GM19043 (cell line): Measurements from ENCODE around the gene ZNF329.
"Not testable (repeated sequence)": the region's sequence is repeated elsewhere in the genome, so short reads cannot be mapped to it uniquely, and the experiment has no call there.

ENCODE experiments used
- ATAC-seq: cut with Tn5 transposase; IDR thresholded peaks from one replicate; pipeline ENCODE4 v1.9.1; 2021; ENCODE audit warnings: low read depth; ENCODE audit not compliant: unreplicated experiment

Gene ZNF329

DNA sequence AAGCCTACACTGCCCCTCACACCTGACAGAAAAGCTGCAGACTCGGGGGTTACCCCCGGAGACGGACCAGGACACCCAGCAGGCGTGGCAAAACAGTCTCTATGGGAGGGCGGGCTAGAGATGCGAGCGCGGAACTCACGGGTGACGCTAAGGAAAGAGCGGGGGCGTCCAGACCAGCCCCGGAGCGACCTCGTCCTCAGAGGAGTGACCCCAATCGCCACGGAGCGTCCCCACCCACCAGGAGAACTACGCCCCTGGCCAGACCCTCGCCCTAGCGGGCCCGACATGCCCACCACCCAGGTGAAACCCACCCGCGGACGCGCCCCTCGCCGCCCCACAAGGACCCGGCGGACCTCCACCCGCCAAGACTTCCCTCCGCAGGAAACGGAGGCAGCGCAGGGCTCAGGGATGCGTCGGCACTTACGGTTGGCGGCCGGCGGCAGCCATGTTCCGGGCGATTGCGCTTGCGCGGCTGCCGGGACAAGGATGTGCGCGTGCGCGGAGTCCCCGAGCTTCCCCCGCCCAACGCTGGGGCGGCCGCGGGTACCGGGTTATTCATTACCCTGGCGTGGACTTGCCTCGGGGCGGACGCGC is at the start of gene ZNF329:
TSS of gene ZNF329 (minus strand) at position 462 of the 594 bp plus-strand sequence. CDS start 21,286 bp downstream, outside the sequence.
- ATAC-seq = no peak

DNA sequence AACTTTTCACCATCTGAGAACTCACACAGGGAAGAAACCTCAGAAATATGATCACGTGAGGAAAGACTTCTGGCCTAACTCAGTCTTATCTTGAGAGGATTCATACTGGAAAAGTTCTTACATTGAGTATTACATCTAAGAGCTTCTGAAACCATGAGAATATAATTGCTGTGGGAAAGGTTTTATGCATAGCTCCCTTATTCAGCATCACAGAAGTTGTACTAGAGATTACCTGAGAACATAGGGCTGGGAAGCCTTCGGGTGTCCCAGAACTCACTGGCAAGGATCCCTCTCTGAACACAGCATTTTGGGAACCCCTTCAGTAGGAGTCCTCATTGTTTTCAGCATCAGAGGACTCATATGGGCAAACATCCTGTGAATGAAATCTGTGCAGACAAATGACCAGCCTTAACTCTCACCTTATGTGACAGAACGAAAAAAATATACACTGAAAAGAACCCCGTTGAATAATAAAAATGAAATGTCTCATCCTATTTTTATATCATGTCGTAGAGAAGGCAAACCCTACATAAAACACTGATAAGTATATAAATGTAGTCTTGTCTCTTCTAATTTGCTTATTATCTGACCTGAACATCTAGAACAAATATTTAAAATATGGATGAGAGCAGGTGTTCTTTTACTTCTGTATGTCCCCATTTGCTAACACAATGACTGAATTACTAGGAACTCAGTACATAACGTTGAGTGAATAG is 46.5 kb upstream of the ZNF329 start:
- ATAC-seq = no peak

- ATAC-seq = no peak
Observed at GRCh38 chr19:58183817-58184215, 33.2 kb upstream of the ZNF329 start.

DNA sequence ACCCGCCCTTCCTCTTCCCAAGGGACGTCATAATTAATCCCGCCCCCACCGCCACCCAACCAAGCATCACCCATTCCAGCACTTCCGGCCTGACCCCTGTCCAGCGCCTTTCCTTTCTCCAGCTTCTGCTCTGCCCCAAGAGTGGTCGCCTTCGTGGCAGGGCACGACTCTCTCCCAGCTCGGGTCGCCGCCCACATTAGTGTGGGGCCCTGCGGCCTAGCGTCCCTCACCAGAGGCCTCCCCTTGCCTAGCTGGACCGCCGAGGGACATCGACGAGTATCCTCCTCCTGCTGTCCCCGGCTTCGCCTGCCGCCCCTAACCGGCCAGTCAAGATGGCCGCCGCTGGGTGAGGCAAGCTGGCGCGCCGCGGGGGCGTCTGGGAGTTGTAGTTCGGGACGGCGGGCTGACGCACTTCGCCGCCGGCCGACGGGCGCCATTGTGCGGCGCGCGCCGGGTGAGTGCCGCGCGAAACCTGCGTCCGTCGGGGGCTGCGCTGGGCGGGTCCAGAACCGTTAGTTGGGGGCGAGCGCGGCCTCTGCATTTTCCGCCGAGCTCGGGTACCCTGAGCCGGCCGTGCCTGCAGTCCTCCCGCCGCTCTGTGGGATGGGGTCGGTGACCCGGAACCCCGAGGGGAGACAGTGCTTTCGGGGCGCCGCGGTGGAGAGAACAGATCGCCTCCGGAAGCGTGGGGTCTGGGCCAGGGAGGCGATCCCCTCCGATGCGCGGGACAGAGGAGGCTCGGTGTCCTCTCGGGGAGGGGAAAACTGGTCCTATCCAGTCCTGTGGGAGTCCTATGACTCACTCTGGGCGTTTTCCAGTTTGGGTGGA is 32.6 kb upstream of the ZNF329 start, which contains the start of gene ZNF274:
TSS of gene ZNF274 (plus strand) at position 73 of the 828 bp plus-strand sequence. CDS start 905 bp downstream, outside the sequence.
- peak; percentile 87 for ATAC-seq

GRCh38 chr19:58182577-58182988 is 32.0 kb upstream of the ZNF329 start:
- ATAC-seq = no peak

GRCh38 chr19:58181902-58182576 is 31.4 kb upstream of the ZNF329 start:
- ATAC-seq = no peak

DNA sequence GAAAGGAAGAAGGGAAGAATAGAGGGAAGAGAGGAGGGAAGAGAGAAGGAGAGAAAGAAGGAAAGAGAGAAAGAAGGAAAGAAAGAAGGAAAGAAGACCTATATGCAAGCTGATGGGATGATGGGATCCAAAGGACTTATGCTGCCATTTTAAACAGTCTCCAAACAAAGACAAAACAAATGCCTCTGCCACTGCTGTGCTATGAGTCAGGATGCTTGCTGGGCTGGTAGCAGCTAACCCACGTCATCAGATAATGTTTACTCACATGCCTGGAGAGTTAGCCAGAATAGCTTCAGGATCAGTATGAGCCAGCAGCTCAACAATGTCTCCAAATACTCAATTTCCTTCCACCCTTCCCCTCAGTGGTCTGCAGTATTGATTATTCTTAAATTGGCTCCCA is 20.3 kb upstream of the ZNF329 start:
- no peak for ATAC-seq

GRCh38 chr19:58166708-58167280 is 16.2 kb upstream of the ZNF329 start:
- ATAC-seq = no peak

- no peak for ATAC-seq
Observed at GRCh38 chr19:58166268-58166667, 15.7 kb upstream of the ZNF329 start.

- no peak for ATAC-seq
Observed at GRCh38 chr19:58157045-58157728, 6.6 kb upstream of the ZNF329 start.

DNA sequence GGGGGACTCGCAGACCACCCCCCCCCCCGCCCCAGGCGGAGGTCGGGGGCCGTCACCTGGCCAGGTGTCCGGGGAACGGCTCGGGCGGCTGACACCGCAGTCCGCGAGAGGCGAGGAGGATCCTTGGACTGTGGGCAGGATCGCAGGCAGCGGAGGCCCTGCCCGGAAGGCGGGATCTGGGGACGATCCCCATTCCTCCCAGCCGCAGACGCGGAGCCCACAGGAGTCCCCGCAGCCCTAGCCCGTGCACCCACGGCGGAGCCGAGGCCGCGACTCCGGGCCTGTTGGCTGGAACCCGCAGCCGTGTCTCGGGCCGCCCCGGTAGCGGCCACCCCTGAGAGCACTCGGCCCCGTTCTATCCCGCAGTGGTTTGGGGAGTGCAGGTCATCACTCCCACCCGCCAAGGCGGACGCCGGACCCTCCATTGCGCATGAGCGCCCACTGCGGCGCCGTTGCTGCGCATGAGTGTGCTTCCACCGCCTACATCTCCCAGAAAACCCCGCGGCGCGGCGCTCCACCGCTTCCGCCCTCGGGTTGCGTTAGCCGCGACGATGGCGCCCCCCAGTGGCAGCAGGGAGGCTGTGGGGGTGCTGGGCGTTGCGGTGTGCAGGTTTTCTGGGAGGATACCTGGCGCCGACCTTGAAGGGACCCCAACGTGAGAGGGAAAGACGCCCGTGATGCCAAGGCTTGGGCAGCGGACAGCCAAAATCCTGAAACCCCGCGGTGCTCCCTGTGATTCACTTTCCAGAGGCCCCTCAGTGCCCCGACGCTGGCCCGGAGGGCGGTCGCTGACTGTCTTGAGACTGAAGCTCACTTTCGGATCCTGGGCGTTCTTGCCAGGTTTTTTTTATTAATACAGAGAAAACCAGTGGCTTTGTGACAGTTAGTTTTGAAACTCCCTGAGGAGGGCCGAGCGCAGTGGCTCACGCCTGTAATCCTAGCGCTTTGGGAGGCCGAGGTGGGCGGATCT is 4.4 kb upstream of the ZNF329 start:
- no peak for ATAC-seq

DNA sequence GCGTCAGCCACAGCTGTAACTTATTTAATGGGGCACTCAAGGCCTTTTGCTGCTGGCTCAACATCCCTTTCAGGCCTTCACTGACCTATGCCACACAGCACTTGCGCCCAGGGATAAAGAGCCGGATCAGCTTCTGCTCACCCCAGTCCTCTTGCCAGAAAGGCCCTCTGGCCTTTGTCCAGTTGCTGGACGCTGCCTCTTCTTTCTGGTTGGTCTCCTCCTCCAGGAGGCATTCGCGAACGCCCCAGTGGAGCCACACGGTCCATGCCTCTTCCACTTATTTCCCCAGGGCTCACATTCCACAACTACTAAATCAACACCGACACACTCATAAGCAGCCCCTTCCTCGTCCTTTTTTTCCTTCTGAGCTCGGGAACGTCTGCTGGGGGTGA is 3.7 kb upstream of the ZNF329 start:
- ATAC-seq = no peak

GRCh38 chr19:58153386-58153785 is 2.8 kb upstream of the ZNF329 start:
- no peak for ATAC-seq

DNA sequence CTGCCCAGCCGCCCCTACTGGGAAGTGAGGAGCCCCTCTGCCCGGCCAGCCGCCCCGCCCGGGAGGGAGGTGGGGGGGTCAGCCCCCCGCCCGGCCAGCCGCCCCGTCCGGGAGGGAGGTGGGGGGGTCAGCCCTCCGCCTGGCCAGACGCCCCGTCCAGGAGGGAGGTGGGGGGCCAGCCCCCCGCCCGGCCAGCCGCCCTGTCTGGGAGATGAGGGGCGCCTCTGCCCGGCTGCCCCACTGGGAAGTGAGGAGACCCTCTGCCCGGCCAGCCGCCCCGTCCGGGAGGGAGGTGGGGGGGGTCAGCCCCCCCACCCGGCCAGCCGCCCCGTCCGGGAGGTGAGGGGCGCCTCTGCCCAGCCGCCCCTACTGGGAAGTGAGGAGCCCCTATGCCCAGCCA is 3.1 kb downstream of the ZNF329 start:
- ATAC-seq = not testable (repeated sequence)

DNA sequence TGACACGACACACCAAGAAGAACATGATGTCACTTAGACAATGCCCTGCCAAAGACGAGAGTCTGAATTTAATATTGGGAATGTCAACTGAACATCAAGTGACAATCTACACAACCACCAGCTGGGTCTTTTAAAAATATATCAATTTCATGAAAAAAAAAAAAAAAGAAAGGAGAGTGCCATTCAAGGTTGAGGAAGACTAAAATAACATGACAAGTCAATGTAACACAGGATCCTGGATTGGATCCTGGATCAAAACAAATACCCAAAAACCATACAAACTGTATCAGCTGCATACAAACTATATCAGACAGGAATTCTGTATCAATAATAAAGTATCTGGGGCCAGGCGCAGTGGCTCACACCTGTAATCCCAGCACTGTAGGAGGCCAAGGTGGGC is 4.7 kb downstream of the ZNF329 start:
- ATAC-seq = no peak

- no peak for ATAC-seq
Observed at GRCh38 chr19:58134244-58134643, 16.3 kb downstream of the ZNF329 start.

DNA sequence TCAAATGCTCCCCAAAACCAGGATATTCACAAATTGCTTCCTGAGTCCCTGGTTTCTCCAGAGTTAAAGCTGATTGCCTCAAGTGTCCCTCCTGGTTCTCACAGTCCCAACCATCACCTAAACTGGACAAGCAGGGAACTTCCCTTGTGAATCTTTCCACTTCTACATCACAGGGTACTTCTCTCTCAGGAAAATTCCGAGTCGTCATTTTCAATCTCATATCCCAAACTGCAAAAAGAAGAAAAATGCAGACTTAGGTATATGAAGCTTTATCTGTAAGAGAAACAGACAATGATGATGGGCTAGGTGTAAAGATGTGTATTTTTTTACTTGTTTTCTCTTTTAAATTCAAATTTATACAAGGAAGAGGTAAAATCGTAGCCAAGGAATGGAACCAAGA is 21.3 kb downstream of the ZNF329 start:
- no peak for ATAC-seq

DNA sequence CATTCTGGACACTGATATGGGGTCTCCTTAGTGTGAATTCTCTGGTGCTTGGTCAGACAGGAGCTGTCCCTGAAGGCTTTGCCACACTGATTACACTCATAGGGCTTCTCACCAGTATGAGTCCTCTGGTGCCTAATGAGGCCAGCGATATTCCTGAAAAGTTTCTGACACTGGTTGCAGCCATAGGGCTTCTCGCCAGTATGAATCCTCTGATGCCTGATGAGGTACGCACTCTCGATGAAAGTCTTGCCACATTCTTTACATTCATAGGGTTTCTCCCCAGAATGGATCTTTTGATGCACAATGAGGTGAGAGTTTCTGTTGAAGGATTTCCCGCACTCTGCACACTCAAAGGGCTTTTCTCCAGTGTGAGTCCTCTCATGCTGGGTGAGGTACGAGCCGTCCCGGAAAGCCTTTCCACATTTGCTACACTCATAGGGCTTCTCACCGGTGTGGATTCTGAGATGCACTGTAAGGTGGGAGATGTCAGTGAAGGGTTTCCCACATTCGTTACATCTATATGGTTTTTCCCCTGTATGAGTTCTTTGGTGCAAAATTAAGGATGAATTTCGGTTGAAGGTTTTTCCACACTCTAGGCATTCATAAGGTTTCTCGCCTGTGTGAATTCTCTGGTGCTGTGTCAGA is 22.4 kb downstream of the ZNF329 start:
- ATAC-seq = no peak
